ENCODE measurements around the gene SYNJ1. TPM values are rescaled to one million over a fixed set of nuclear protein-coding genes. Genes with fewer than 3 reads are reported as not detected.

The SYNJ1 gene
- total and polyA plus RNA-seq, 2 of the 13 experiments (the other 11 are each of a cell fraction or from before 2014, with no cell fraction given): 2.0 to 2.7 TPM

- TF ChIP-seq, protein P1, sequence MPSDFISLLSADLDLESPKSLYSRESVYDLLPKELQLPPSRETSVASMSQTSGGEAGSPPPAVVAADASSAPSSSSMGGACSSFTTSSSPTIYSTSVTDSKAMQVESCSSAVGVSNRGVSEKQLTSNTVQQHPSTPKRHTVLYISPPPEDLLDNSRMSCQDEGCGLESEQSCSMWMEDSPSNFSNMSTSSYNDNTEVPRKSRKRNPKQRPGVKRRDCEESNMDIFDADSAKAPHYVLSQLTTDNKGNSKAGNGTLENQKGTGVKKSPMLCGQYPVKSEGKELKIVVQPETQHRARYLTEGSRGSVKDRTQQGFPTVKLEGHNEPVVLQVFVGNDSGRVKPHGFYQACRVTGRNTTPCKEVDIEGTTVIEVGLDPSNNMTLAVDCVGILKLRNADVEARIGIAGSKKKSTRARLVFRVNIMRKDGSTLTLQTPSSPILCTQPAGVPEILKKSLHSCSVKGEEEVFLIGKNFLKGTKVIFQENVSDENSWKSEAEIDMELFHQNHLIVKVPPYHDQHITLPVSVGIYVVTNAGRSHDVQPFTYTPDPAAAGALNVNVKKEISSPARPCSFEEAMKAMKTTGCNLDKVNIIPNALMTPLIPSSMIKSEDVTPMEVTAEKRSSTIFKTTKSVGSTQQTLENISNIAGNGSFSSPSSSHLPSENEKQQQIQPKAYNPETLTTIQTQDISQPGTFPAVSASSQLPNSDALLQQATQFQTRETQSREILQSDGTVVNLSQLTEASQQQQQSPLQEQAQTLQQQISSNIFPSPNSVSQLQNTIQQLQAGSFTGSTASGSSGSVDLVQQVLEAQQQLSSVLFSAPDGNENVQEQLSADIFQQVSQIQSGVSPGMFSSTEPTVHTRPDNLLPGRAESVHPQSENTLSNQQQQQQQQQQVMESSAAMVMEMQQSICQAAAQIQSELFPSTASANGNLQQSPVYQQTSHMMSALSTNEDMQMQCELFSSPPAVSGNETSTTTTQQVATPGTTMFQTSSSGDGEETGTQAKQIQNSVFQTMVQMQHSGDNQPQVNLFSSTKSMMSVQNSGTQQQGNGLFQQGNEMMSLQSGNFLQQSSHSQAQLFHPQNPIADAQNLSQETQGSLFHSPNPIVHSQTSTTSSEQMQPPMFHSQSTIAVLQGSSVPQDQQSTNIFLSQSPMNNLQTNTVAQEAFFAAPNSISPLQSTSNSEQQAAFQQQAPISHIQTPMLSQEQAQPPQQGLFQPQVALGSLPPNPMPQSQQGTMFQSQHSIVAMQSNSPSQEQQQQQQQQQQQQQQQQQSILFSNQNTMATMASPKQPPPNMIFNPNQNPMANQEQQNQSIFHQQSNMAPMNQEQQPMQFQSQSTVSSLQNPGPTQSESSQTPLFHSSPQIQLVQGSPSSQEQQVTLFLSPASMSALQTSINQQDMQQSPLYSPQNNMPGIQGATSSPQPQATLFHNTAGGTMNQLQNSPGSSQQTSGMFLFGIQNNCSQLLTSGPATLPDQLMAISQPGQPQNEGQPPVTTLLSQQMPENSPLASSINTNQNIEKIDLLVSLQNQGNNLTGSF (CRISPR knock-in tag; IDR thresholded peaks at IDR 0.05): peak; percentile 30; the same call in 1 of the 2 replicates
- no peak; the same call in 1 of the 2 replicates for TF ChIP-seq ZBTB21 (CRISPR knock-in tag; IDR thresholded peaks at IDR 0.05)
- peak; percentile 57; the same call in 1 of the 2 replicates for TF ChIP-seq ZNF605 (CRISPR knock-in tag; IDR thresholded peaks at IDR 0.05)
- TF ChIP-seq, protein P2, sequence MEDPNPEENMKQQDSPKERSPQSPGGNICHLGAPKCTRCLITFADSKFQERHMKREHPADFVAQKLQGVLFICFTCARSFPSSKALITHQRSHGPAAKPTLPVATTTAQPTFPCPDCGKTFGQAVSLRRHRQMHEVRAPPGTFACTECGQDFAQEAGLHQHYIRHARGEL (CRISPR knock-in tag; IDR thresholded peaks at IDR 0.05): no peak
- TF ChIP-seq MAFF (IDR thresholded peaks at IDR 0.05; ENCODE audit: low read depth, low read length): no peak
- peak; percentile 81; the same call in 1 of the 2 replicates for TF ChIP-seq MTERF4 (CRISPR knock-in tag; IDR thresholded peaks at IDR 0.05)
- TF ChIP-seq ZFP62 (CRISPR knock-in tag; IDR thresholded peaks at IDR 0.05): no peak
- peak; percentile 90 for TF ChIP-seq ZFX (CRISPR knock-in tag; IDR thresholded peaks at IDR 0.05; ENCODE audit: low read depth)
- TF ChIP-seq HOXA5 (CRISPR knock-in tag; IDR thresholded peaks at IDR 0.05): peak; percentile 61; the same call in 1 of the 2 replicates
- 0 out of 2 replicates have a peak, but pooled peaks have one; percentile 60 for TF ChIP-seq ZNF790 (CRISPR knock-in tag; IDR thresholded peaks at IDR 0.05; ENCODE audit: borderline replicate concordance)
- TF ChIP-seq, protein P3, sequence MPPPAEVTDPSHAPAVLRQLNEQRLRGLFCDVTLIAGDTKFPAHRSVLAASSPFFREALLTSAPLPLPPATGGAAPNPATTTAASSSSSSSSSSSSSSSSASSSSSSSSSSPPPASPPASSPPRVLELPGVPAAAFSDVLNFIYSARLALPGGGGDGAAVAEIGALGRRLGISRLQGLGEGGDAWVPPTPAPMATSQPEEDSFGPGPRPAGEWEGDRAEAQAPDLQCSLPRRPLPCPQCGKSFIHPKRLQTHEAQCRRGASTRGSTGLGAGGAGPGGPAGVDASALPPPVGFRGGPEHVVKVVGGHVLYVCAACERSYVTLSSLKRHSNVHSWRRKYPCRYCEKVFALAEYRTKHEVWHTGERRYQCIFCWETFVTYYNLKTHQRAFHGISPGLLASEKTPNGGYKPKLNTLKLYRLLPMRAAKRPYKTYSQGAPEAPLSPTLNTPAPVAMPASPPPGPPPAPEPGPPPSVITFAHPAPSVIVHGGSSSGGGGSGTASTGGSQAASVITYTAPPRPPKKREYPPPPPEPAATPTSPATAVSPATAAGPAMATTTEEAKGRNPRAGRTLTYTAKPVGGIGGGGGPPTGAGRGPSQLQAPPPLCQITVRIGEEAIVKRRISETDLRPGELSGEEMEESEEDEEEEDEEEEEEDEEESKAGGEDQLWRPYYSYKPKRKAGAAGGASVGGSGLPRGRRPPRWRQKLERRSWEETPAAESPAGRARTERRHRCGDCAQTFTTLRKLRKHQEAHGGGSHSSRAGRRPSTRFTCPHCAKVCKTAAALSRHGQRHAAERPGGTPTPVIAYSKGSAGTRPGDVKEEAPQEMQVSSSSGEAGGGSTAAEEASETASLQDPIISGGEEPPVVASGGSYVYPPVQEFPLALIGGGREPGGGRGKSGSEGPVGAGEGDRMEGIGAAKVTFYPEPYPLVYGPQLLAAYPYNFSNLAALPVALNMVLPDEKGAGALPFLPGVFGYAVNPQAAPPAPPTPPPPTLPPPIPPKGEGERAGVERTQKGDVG (CRISPR knock-in tag; IDR thresholded peaks at IDR 0.05; ENCODE audit: borderline replicate concordance): peak; percentile 19; the same call in 1 of the 2 replicates
- TF ChIP-seq, protein P4, sequence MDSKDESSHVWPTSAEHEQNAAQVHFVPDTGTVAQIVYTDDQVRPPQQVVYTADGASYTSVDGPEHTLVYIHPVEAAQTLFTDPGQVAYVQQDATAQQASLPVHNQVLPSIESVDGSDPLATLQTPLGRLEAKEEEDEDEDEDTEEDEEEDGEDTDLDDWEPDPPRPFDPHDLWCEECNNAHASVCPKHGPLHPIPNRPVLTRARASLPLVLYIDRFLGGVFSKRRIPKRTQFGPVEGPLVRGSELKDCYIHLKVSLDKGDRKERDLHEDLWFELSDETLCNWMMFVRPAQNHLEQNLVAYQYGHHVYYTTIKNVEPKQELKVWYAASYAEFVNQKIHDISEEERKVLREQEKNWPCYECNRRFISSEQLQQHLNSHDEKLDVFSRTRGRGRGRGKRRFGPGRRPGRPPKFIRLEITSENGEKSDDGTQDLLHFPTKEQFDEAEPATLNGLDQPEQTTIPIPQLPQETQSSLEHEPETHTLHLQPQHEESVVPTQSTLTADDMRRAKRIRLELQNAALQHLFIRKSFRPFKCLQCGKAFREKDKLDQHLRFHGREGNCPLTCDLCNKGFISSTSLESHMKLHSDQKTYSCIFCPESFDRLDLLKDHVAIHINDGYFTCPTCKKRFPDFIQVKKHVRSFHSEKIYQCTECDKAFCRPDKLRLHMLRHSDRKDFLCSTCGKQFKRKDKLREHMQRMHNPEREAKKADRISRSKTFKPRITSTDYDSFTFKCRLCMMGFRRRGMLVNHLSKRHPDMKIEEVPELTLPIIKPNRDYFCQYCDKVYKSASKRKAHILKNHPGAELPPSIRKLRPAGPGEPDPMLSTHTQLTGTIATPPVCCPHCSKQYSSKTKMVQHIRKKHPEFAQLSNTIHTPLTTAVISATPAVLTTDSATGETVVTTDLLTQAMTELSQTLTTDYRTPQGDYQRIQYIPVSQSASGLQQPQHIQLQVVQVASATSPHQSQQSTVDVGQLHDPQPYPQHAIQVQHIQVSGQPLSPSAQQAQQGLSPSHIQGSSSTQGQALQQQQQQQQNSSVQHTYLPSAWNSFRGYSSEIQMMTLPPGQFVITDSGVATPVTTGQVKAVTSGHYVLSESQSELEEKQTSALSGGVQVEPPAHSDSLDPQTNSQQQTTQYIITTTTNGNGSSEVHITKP (CRISPR knock-in tag; IDR thresholded peaks at IDR 0.05; ENCODE audit: low read depth): peak; percentile 83
These were observed 115.5 kb downstream of the SYNJ1 start, which contains the start of gene CFAP298 (continued) for GRCh38 chr21:32612075-32612998.
